ENCODE data around the gene AKAP9.

The AKAP9 gene

GRCh38 chr7:92061154-92061553 lies 120.5 kb downstream of the AKAP9 start:
- Histone ChIP-seq H3K9me3 (ENCODE audit: control insufficient read depth, insufficient read depth, low read length) (no peaks in the 10 kb centered on the region), H3K27me3 (ENCODE audit: control insufficient read depth, low read length) (no peaks in the 10 kb centered on the region), H3K36me3 (ENCODE audit: control insufficient read depth, low read length) (peaks cover 29% of the 10 kb centered on the region), H3F3A (ENCODE audit: control insufficient read depth, insufficient read depth) (no peaks in the 10 kb centered on the region), H3K27ac (ENCODE audit: low read depth, low read length) (no peak overlapping the region), H3K4me3 (ENCODE audit: low read length) (no peak overlapping the region), H3K79me2 (ENCODE audit: control insufficient read depth, low read length) (no peaks in the 10 kb centered on the region), H4K20me1 (ENCODE audit: control insufficient read depth, insufficient read depth, low read depth, low read length) (no peaks in the 10 kb centered on the region), H3K9me2 (replicated peaks; ENCODE audit: control insufficient read depth, low read length) (no peaks in the 10 kb centered on the region), H3K4me1 (ENCODE audit: control insufficient read depth, low read length) (peaks cover 15% of the 10 kb centered on the region), H3K4me2 (ENCODE audit: low read length) (no peak overlapping the region)
- TF ChIP-seq EZH2phosphoT487 (IDR thresholded peaks at IDR 0.05; ENCODE audit: borderline replicate concordance, low read length), result no peak
- TF ChIP-seq, protein P1, sequence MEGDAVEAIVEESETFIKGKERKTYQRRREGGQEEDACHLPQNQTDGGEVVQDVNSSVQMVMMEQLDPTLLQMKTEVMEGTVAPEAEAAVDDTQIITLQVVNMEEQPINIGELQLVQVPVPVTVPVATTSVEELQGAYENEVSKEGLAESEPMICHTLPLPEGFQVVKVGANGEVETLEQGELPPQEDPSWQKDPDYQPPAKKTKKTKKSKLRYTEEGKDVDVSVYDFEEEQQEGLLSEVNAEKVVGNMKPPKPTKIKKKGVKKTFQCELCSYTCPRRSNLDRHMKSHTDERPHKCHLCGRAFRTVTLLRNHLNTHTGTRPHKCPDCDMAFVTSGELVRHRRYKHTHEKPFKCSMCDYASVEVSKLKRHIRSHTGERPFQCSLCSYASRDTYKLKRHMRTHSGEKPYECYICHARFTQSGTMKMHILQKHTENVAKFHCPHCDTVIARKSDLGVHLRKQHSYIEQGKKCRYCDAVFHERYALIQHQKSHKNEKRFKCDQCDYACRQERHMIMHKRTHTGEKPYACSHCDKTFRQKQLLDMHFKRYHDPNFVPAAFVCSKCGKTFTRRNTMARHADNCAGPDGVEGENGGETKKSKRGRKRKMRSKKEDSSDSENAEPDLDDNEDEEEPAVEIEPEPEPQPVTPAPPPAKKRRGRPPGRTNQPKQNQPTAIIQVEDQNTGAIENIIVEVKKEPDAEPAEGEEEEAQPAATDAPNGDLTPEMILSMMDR (IDR thresholded peaks at IDR 0.05; ENCODE audit: low read depth, low read length, poor library complexity, severe bottlenecking), result no peak

DNA sequence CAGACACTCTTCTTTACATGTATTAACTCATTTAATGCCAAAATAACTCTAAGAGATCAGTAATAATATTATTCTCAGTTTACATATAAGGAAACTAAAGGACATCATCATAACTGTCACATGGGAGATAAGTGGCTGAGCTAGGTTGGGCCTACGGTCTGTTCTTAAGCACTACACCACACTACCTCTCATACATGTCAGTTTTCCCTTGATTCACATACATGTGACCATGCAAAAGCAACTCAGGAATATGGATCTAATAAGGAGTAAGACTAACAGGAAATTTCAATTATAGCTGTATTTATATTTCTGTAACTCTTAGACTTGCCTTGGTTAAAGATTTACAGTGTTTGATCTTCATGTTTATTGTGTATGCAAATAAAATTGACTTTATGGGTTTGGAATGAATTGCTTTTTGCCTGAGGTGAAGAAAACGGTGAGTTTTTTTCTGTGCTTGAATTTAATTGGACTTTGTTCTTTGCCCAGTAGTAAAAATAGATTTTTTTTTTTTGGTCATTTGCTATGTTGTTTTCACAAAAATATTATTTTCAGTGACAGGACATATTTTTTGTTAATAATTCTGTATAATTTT lies 123.9 kb downstream of the AKAP9 start:
- Histone ChIP-seq H3K4me1 (ENCODE audit: control insufficient read depth, low read length) (no peaks in the 10 kb centered on the region), H3K27ac (ENCODE audit: low read depth, low read length) (no peak overlapping the region), H3K9me3 (ENCODE audit: control insufficient read depth, insufficient read depth, low read length) (no peaks in the 10 kb centered on the region), H3K36me3 (ENCODE audit: control insufficient read depth, low read length) (peaks cover 44% of the 10 kb centered on the region), H3K4me3 (ENCODE audit: low read length) (no peak overlapping the region), H3K27me3 (ENCODE audit: control insufficient read depth, low read length) (no peaks in the 10 kb centered on the region), H3K79me2 (ENCODE audit: control insufficient read depth, low read length) (no peaks in the 10 kb centered on the region), H4K20me1 (ENCODE audit: control insufficient read depth, insufficient read depth, low read depth, low read length) (no peaks in the 10 kb centered on the region), H3K4me2 (ENCODE audit: low read length) (no peak overlapping the region), H3K9me2 (replicated peaks; ENCODE audit: control insufficient read depth, low read length) (no peaks in the 10 kb centered on the region), H3F3A (ENCODE audit: control insufficient read depth, insufficient read depth) (no peaks in the 10 kb centered on the region)
- TF ChIP-seq, protein P1 (IDR thresholded peaks at IDR 0.05; ENCODE audit: low read depth, low read length, poor library complexity, severe bottlenecking), result no peak

GRCh38 chr7:92071032-92071431 lies 130.4 kb downstream of the AKAP9 start:
- Histone ChIP-seq H4K20me1 (ENCODE audit: control insufficient read depth, insufficient read depth, low read depth, low read length) (no peaks in the 10 kb centered on the region), H3K9me3 (ENCODE audit: control insufficient read depth, insufficient read depth, low read length) (no peaks in the 10 kb centered on the region), H3K9me2 (replicated peaks; ENCODE audit: control insufficient read depth, low read length) (no peaks in the 10 kb centered on the region), H3K79me2 (ENCODE audit: control insufficient read depth, low read length) (no peaks in the 10 kb centered on the region), H3K36me3 (ENCODE audit: control insufficient read depth, low read length) (peaks cover 27% of the 10 kb centered on the region), H3F3A (ENCODE audit: control insufficient read depth, insufficient read depth) (peaks cover 2% of the 10 kb centered on the region; the same call in 1 of the 2 replicates), H3K4me1 (ENCODE audit: control insufficient read depth, low read length) (no peaks in the 10 kb centered on the region), H3K27me3 (ENCODE audit: control insufficient read depth, low read length) (no peaks in the 10 kb centered on the region), H3K4me2 (ENCODE audit: low read length) (no peak overlapping the region), H3K27ac (ENCODE audit: low read depth, low read length) (no peak overlapping the region), H3K4me3 (ENCODE audit: low read length) (no peak overlapping the region)
- TF ChIP-seq, protein P1 (IDR thresholded peaks at IDR 0.05; ENCODE audit: low read depth, low read length, poor library complexity, severe bottlenecking), result no peak
- TF ChIP-seq EZH2phosphoT487 (IDR thresholded peaks at IDR 0.05; ENCODE audit: borderline replicate concordance, low read length), result no peak
